Stimulated activated CD4-positive, alpha-beta T cell treated with anti-CD3 and anti-CD28 coated beads, Interleukin-1b, Interleukin-23, amount 100 ng/mL, for 48 hours (primary cell): ENCODE measurements around the gene DRICH1.
"Not testable (repeated sequence)": the region's sequence is repeated elsewhere in the genome, so short reads cannot be mapped to it uniquely, and the experiment has no call there.

Source experiments
- DNase-seq: peaks from one replicate; pipeline ENCODE4 v3.0.0-alpha.2; 2020

DRICH1 gene

DNA sequence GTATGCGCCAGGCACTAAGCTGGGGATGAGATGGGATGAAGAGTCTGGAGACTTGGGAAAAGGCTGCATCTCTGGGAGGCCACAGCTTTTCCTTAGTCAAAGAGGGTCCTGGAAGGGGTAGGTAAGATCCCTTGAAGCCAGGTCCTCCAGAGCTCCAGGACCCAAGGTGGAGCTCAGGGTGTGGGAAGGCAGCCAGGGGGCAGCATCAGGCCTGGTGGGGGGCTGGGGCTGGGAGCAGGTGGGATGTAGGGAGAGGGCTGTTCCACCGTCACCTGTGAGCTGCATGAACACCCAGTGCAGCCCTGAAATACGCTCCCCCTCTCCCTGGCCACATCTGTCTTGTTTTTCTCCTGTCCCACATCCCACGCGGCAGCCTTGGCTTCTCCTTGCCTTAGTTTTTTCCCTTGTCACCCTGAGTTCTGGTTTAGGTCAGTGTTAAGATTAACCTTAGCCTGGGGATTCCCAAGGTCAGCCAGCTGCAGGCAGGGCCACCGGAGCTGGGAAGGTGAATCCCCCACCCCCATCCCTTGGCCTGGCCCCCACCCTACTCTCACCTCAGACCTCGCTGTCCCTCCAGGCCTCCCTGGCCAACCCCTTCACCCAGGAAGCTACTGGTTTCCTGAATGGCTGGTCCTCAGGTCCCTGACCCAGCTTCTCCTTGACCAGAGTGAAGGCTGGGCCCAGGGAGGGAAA is 34.4 kb downstream of the DRICH1 start:
- not testable (repeated sequence) for DNase-seq

GRCh38 chr22:23595904-23596303 is 36.2 kb downstream of the DRICH1 start:
- DNase-seq = not testable (repeated sequence)

DNA sequence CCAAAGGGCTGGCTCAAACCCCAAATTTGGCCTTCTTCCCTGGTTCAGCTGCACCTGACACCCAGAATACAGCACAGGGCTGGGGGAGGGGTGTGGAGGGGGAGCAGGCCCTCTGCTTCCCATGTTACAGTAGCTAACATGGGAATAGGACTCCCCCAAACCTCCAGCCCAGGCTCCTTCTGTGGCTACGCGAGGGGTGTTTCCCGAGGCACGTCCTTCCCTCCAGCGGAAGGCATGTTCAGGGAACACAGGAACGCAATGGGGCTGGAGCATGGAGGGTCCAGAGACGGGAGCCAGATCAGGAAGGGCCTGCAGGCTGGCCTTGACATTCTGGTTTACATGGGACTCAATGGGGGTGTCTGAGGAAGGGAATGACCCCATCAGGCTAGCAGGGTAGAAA is 40.3 kb downstream of the DRICH1 start:
- DNase-seq = no peak

DNA sequence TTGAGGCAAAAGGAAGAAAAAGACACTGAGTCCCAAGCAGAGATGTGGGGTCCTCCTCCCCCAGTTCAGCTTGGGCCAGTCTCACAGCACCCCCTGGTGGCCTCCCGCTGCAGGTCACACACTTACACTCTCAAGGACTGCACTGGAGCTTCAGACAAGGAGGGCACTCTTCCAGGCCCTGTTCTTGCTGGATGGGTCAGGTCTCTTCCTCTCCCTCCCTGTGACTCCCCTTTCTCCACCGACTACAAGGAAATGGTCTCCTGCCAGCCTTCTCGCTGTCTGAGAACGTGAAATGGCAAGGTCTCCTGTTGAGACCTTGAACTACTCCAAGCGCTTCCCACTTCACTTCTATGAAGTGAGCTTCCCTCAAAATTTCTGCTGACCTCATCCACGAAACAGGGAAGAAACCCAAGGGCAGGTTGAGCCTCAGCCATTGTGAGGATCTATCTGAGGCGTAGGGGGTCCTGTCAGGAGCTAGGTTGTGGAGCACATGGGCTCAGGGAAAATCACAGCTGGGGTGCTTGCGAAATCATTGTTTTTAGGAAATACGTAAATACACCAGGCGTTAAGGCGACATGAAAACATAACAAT is 40.8 kb downstream of the DRICH1 start:
- DNase-seq = peak; percentile 53

- no peak for DNase-seq
Observed at GRCh38 chr22:23583836-23584235, 48.3 kb downstream of the DRICH1 start.

- no peak for DNase-seq
Observed at GRCh38 chr22:23583153-23583552, 49.0 kb downstream of the DRICH1 start.

- DNase-seq = no peak
Observed at GRCh38 chr22:23581260-23581650, 50.9 kb downstream of the DRICH1 start.

DNA sequence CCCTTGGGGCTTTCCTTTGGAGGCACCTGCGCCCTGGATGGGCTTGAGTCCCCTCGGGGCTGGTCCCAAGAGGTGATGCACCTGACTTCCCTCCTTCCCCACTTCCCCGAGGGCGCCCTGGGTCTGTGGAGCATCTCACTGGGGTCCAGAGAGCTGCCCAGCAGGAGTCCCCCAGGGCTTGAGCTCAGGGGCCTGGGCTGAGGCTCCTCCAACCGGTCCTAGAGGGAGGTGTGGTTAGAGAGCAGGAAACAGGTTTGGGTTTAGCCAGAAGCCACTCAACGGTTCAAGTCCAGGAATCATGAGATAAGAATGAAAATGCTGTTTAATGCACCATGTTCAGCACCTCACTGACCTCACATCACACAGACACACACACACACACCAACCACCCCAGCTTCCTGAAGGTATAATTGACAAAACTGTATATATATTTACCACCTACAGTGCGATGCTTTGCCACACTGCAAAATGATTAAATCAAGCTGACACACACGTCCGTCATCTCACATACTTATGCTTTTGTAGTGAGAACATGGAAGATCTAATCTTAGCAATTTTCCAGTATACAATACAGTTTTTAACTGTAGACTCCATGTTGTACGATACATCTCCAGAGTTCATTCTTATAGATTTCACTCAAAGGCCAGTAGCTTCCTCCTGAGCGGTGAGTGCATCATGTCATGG is 51.4 kb downstream of the DRICH1 start:
- DNase-seq = no peak

DNA sequence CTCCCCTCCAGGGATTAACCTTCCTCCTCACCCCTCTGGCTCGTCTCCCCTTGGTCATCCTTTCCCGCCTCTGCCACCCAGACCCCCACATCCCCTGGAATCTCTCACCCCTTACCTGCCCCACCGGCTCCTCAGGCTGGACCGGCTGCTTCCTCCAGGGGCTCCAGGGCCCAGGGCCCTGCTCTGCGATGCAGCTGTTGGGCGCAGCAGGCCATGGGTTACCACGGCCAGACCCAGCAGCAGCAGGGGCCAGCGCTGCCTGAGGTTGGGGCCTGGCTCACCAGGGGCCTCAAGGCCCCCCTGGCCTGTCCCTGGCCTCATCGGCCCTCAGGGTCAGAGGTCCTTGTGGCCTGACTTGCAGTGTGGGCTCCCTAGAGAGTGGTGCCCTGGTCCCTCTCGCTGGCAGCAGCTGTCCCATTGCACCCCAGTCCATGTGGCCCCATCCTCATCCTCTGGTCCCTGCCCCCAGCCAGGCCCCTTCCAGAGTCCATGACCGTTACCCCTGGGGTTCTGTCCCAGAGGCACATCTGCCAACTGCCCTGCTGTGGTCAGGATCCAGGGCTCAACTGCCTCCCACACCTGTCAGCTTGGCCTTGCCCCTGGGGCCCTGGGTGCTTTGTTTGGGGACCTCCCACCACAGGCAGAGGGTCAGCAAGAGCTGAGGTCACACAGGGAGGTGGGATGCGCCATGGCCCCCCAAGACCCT is 52.1 kb downstream of the DRICH1 start, which contains the start of gene IGLL1:
Gene IGLL1, minus strand, starts transcription at position 421 of the 706 bp plus-strand sequence. Its CDS starts 100 bp downstream, at position 321.
- no peak for DNase-seq

DNA sequence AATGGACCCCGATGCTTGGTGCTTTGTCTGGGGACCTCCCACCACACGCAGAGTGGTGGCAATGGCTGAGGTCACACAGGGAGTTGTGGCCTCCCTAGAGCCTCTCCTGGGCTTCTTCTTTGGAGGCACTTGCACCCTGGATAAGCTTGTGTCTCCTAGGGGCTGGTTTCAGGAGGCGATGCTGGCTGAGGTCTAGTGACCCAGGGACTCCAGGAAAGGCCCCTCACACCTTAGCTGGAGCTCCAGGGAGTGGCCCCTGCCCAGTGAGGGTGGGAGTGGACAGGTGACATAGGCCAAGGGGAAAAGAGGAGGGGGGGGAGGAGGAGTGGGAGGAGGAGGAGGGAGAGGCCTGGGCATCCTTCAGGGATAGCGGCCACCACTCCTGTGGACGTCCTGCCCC is 52.8 kb downstream of the DRICH1 start:
- no peak for DNase-seq

GRCh38 chr22:23578306-23578705 is 53.8 kb downstream of the DRICH1 start:
- no peak for DNase-seq

GRCh38 chr22:23576681-23577080 is 55.4 kb downstream of the DRICH1 start:
- no peak for DNase-seq

DNA sequence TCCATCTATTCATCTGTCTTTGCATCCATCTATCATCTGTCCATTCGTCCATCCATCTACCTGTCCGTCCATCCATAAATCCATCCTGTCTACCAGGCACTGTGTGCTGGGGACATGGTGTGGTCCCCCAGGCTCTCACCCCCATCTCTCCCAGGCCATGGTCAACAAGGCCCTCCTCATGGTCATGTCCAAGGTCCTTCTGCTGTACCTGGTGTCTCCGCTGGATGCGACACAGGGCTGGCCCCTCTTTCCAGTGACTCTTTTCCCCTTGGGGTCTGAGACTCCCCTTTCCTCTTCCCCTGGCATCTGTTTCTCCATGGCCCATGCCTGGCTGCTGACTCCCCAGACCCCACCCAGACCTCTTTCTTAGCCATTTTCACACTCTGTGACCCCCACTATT is 56.5 kb downstream of the DRICH1 start:
- DNase-seq = no peak

- no peak for DNase-seq
Observed at GRCh38 chr22:23574877-23575276, 57.2 kb downstream of the DRICH1 start.

DNA sequence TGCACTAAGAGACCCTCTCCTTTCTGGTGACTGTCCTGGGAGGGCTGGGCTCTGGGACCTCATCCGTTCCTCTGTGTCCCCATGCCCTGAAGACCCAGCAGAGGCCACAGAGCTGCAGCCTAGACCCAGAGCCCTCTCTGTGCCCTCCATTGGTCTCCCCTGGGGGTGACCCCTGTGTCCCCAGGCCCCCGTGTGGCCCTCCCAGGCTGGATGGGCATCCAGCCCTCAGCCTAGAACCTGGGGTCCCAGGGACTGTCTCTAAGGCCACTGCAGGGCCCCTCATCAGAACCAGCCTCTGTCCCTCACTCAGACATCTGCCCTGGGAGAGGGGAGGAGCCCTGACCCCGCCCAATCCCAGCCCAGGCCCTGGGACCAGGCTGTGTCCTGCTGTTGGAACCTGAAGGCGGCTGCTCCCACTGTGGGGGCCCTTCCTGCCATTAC is 57.7 kb downstream of the DRICH1 start:
- no peak for DNase-seq

DNA sequence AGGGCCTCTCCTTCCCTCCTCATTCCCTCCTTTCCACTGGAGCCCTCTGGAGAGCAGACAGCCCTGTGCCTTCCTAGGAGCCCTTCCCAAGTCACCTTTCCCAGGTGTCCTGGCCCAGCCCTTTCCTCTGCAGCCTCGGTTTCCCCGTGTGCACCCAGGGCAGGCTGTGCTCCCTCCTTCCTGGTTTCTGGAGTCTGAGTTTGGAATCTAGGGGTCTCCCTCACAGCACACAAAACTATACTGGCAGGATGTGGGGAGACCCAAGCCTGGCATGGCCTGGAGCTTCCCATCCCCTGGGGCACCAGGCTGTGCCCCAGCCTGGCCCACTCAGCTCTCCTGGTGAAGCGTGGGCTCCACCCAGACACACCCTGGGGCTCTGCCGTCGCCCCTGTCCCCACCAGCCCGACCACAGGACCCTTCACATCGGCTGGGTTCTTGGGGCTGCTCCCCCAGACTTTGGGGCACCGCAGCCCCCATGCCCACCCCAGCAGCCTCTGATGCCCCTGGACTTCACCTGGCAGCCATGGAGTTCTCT is 58.4 kb downstream of the DRICH1 start:
- not testable (repeated sequence) for DNase-seq

DNA sequence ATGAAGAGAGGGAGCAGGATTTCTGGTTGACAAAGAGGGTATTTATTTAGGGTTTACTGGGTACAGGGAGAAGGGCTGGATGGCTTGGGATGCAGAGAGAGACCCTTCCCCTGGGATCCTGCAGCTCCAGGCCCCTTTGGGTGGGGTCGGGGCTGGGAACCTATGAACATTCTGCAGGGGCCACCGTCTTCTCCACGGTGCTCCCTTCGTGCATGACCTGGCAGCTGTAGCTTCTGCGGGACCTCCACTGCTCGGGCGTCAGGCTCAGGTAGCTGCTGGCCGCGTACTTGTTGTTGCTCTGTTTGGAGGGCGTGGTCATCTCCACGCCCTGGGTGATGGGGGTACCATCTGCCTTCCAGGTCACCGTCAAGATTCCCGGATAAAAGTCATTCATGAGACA is 59.0 kb downstream of the DRICH1 start:
- not testable (repeated sequence) for DNase-seq

- DNase-seq = no peak
Observed at GRCh38 chr22:23571486-23571885, 60.6 kb downstream of the DRICH1 start.

DNA sequence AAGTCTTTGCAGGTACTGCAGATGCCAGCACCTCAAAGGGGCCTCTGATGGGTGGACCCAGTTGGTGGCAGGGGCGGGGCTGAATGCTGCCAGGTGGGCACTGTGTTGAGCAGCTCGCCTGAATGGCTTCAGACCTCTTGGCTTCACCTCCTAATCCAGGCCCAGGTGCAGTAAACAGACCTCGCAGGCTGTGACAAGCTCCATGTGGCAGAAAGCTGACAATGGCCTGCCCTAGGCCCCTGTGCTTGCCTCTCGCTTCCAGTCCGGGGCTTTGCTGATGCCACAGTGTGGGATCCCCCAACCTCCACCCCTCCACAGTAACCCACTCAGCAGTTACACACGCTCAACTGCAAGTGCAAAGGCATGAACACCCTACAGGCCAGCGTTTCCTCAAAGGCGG is 61.4 kb downstream of the DRICH1 start:
- DNase-seq = no peak

DNA sequence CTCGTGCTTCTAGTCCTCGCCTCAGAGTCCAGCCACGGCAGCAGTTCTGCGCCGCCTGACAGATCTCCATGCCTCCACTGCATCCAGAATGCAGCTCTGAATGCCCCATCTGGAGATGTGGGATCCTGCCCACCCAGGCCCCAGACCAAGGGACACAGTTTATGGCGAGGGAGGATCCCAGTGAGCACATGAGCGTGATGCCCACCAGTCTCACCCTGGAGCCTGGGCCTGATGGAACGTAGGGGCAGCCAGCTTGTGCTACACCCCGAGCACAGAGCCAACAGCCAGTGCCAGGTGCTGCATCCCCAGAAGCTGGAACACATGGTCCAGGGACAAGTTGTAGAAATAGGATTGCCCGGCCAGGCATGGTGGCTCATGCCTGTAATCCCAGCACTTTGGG is 62.4 kb downstream of the DRICH1 start:
- no peak for DNase-seq

DNA sequence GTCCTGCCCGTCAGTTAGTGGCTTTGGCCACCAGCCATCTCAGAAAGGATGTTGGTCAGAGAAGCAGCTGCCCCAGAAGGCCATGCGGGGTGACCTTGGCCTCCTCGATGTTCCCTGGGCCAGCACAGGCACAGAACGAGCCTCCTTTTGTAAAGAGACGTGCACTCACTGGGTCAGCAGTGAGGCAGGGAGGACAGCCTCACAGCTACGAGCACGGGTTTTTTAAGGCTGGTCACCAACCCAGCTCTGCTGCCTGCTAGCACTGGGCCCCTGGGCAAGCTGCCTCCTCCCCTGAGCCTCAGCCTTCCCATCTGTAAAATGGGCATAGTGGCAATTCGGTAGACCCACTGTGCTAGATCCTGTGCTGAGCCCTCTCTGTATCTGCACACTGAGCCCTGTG is 62.8 kb downstream of the DRICH1 start:
- no peak for DNase-seq

DNA sequence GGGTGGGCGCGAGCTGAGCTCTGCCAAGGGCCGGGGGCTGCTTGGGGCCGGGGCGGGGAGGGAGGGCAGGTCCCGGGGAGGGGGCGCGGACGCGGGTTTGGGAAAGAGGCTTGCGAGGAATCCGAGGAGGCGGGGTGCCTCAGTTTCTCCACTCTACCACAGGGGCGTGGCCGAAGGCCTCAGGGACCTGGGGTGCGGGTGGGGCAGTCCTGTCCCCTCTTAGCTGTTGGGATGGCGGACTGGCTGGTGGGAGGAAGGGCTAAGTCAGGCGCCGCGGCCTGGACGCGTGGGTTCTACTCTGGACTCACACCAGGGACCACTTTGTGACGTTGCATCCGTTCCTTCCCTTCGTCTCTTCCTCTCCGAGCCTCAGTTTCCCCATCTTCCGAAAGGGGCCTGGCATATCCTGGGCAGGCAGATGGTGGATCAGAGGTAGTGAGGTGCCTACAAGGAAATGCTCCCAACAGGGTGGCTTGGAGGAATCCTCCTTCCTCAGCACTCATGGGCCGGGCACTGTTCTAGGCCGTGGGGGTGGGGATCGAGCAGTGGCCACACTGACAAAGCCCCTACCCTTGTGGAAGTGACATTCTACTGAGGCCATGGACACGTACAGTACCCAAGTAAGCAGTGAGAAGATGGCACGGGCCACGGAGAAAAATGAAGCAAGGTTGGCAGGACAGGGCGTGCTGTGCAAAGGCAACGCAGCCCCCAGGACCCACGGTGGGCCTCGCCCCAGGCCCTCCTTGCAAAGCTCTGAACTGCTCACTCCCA is 65.2 kb downstream of the DRICH1 start:
- DNase-seq = no peak
